ENCODE results near the gene CPVL. TPM values are rescaled to one million over a fixed set of nuclear protein-coding genes. Genes with fewer than 3 reads are reported as not detected.

The CPVL gene
- polyA plus RNA-seq, 3 donors = 410 to 1,111 (median 1,108) TPM

DNA sequence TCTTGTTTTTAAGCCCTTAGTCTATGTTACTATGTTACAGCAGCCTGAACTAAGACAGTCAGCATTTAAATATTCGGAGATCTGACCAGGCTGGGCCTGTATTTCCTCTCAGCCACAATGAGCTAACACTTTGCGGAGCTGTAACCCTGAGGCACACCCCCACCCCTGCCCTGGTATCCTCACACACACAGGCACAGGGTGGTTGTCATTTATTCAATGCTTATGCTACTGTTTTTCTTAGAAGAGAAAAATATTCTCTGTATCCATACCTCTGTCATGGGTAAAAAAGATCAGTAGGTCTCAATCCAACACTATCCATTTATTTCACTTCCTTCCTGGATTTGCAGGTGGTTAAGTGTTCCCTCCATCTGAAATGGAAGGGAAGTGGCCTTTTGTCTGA is 107.9 kb downstream of the CPVL start:
- Mint-ChIP-seq H3K36me3 (peaks cover 50 to 56% of the 10 kb centered on the region in 2 donors), H3K27ac (peak overlapping the region in 1 of 7 donors; percentile 10), H3K4me3 (no peak overlapping the region), H3K27me3 (ENCODE audit: low read depth in 3 of 3) (no peaks in the 10 kb centered on the region), H3K4me1 (peaks cover 4% of the 10 kb centered on the region), H3K9me3 (no peaks in the 10 kb centered on the region)
- H3K27ac ChIP-seq (ENCODE audit: low read depth in 1 of 2, low read length in 2 of 2) = no peak overlapping the region
- WGBS (ENCODE audit: insufficient coverage) = no CpG with 5 or more reads among the region's 2 CpGs
- no peaks in the 10 kb centered on the region for H3K4me1 ChIP-seq (ENCODE audit: control insufficient read depth in 1 of 2, insufficient read depth in 2 of 2, low read length in 2 of 2)
- peaks cover 11 to 74% of the 10 kb centered on the region in 2 donors for H3K36me3 ChIP-seq (replicated peaks in 1 of 2; ENCODE audit: control insufficient read depth in 1 of 2, insufficient read depth in 2 of 2, low read length in 2 of 2)
- H3K79me2 ChIP-seq (ENCODE audit: insufficient read depth, low read length) = no peaks in the 10 kb centered on the region
- intact Hi-C loops (cut with micrococcal nuclease) = no loop called here
- H2AFZ ChIP-seq (ENCODE audit: insufficient read depth, low read depth, low read length, poor library complexity, severe bottlenecking) = no peak overlapping the region
- H3K9me3 ChIP-seq (replicated peaks in 1 of 2; ENCODE audit: control insufficient read depth in 1 of 2, insufficient read depth in 1 of 2, low read length in 2 of 2) = no peaks in the 10 kb centered on the region
- peaks cover 96% of the 10 kb centered on the region for H4K20me1 ChIP-seq (ENCODE audit: insufficient read depth, low read length)
- H3K9ac ChIP-seq (ENCODE audit: insufficient read depth, low read length, poor library complexity, severe bottlenecking) = no peak overlapping the region
- no peak overlapping the region for H3K4me2 ChIP-seq (replicated peaks; ENCODE audit: extremely low read depth, low read length, poor library complexity, severe bottlenecking)
- no peaks in the 10 kb centered on the region for H3K27me3 ChIP-seq (ENCODE audit: control insufficient read depth in 2 of 2, insufficient read depth in 2 of 2, low read length in 2 of 2)
- no peak for TF ChIP-seq CTCF (IDR thresholded peaks at IDR 0.05)
- no peak for DNase-seq
- H3K4me3 ChIP-seq (replicated peaks in 1 of 3; ENCODE audit: low read depth in 2 of 3, low read length in 3 of 3) = no peak overlapping the region

DNA sequence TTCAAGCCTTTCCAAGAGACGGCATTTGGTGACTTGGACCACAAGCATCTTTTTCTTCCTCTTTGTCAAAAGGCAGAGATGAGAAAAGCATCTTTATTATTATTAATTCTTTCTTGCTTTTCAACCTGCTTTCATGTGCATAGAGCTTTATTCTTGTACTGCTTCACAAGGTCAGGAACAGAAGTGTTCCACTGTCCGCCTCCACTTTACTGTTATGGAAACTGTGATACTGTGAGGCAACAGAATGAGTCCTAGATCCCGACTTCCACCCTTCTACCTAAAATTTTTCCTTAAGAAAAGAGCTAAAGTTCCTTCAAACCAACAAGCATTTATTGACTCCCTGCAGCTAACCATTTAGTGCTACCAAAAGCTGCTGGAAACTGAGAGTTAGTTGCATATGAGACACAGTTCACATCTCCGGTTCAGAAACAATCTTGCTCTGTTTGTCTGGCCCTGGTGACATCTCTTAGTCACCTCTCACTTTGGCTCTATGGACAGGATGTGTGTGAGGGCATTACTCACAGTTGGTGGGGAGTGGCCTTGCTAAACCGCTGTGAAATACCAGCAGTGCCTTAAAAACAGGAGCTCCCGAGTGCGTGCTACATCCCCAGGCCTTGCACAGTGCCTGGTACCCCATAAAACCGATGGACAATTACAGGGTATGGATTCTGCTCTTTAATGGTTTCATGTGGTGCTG is 111.1 kb downstream of the CPVL start:
- no peak overlapping the region for H3K27ac ChIP-seq (ENCODE audit: low read depth in 1 of 2, low read length in 2 of 2)
- no peak for TF ChIP-seq CTCF (IDR thresholded peaks at IDR 0.05)
- no peak overlapping the region for H3K4me3 ChIP-seq (replicated peaks in 1 of 3; ENCODE audit: low read depth in 2 of 3, low read length in 3 of 3)
- intact Hi-C loops (cut with micrococcal nuclease) = no loop called here
- H3K27me3 ChIP-seq (ENCODE audit: control insufficient read depth in 2 of 2, insufficient read depth in 2 of 2, low read length in 2 of 2) = no peaks in the 10 kb centered on the region
- H4K20me1 ChIP-seq (ENCODE audit: insufficient read depth, low read length) = peaks cover 97% of the 10 kb centered on the region
- no peaks in the 10 kb centered on the region for H3K9me3 ChIP-seq (replicated peaks in 1 of 2; ENCODE audit: control insufficient read depth in 1 of 2, insufficient read depth in 1 of 2, low read length in 2 of 2)
- Mint-ChIP-seq H3K9me3 (peaks cover 0 to 3% (median 0%) of the 10 kb centered on the region in 7 donors), H3K4me1 (peaks cover 4% of the 10 kb centered on the region), H3K27ac (no peak overlapping the region), H3K4me3 (no peak overlapping the region), H3K27me3 (ENCODE audit: low read depth in 3 of 3) (no peaks in the 10 kb centered on the region), H3K36me3 (peaks cover 41 to 57% of the 10 kb centered on the region in 2 donors)
- no peak overlapping the region for H2AFZ ChIP-seq (ENCODE audit: insufficient read depth, low read depth, low read length, poor library complexity, severe bottlenecking)
- H3K4me2 ChIP-seq (replicated peaks; ENCODE audit: extremely low read depth, low read length, poor library complexity, severe bottlenecking) = no peak overlapping the region
- no peak for DNase-seq
- H3K79me2 ChIP-seq (ENCODE audit: insufficient read depth, low read length) = no peaks in the 10 kb centered on the region
- WGBS (ENCODE audit: insufficient coverage) = 93% methylated on average over 2 of the region's 8 CpGs
- H3K4me1 ChIP-seq (ENCODE audit: control insufficient read depth in 1 of 2, insufficient read depth in 2 of 2, low read length in 2 of 2) = no peaks in the 10 kb centered on the region
- H3K9ac ChIP-seq (ENCODE audit: insufficient read depth, low read length, poor library complexity, severe bottlenecking) = no peak overlapping the region
- peaks cover 15 to 78% of the 10 kb centered on the region in 2 donors for H3K36me3 ChIP-seq (replicated peaks in 1 of 2; ENCODE audit: control insufficient read depth in 1 of 2, insufficient read depth in 2 of 2, low read length in 2 of 2)

Data from CD14-positive monocyte (primary cell).